ENCODE measurements around the gene MAP7D3.

DNA sequence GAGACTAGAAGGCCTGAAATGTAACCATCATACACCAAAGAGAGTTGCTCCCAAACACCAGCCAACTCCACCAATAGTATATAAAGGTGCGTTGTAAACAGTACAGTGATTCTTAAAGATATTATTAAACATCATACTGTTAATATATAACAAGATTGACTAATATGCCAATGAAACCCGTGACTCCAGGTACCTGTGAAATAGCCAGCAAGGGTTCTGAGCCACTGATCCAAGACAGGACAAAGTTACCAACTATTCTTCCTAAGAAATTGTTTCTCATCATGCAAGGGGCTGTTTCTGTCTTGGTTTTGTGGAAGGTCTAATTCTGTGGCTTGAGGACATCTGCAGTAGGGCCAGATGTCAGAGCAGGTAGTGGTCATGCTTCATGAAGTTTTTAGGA is 56.7 kb downstream of the MAP7D3 start:
- TF ChIP-seq, protein P1, sequence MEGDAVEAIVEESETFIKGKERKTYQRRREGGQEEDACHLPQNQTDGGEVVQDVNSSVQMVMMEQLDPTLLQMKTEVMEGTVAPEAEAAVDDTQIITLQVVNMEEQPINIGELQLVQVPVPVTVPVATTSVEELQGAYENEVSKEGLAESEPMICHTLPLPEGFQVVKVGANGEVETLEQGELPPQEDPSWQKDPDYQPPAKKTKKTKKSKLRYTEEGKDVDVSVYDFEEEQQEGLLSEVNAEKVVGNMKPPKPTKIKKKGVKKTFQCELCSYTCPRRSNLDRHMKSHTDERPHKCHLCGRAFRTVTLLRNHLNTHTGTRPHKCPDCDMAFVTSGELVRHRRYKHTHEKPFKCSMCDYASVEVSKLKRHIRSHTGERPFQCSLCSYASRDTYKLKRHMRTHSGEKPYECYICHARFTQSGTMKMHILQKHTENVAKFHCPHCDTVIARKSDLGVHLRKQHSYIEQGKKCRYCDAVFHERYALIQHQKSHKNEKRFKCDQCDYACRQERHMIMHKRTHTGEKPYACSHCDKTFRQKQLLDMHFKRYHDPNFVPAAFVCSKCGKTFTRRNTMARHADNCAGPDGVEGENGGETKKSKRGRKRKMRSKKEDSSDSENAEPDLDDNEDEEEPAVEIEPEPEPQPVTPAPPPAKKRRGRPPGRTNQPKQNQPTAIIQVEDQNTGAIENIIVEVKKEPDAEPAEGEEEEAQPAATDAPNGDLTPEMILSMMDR (IDR thresholded peaks at IDR 0.05; ENCODE audit: low read depth, low read length) = no peak
- no peak for TF ChIP-seq POLR2A (IDR thresholded peaks at IDR 0.05; ENCODE audit: extremely low read depth, insufficient read length)
- TF ChIP-seq, protein P2, sequence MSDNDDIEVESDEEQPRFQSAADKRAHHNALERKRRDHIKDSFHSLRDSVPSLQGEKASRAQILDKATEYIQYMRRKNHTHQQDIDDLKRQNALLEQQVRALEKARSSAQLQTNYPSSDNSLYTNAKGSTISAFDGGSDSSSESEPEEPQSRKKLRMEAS (IDR thresholded peaks at IDR 0.05; ENCODE audit: low read depth, low read length) = no peak
- no peak for TF ChIP-seq MYC (IDR thresholded peaks at IDR 0.05; ENCODE audit: low read depth, low read length)
